Activated naive CD8-positive, alpha-beta T cell (primary cell): ENCODE measurements around the gene TPD52L1.

ENCODE experiments used
- H3K27ac Mint-ChIP-seq: one replicate; pipeline ENCODE4 v1.8.0; 2021; ENCODE audit warnings: mixed read lengths
- H3K27me3 Mint-ChIP-seq: one replicate; pipeline ENCODE4 v1.8.0; 2021; ENCODE audit warnings: mixed read lengths
- H3K36me3 Mint-ChIP-seq: one replicate; pipeline ENCODE4 v1.8.0; 2021; ENCODE audit warnings: mixed read lengths
- H3K4me1 Mint-ChIP-seq: one replicate; pipeline ENCODE4 v1.8.0; 2021; ENCODE audit warnings: low read depth, mixed read lengths
- H3K4me3 Mint-ChIP-seq: one replicate; pipeline ENCODE4 v1.8.0; 2021; ENCODE audit warnings: mild to moderate bottlenecking, mixed read lengths
- H3K9me3 Mint-ChIP-seq: one replicate; pipeline ENCODE4 v1.8.0; 2021; ENCODE audit warnings: low read depth, mixed read lengths

TPD52L1 gene

DNA sequence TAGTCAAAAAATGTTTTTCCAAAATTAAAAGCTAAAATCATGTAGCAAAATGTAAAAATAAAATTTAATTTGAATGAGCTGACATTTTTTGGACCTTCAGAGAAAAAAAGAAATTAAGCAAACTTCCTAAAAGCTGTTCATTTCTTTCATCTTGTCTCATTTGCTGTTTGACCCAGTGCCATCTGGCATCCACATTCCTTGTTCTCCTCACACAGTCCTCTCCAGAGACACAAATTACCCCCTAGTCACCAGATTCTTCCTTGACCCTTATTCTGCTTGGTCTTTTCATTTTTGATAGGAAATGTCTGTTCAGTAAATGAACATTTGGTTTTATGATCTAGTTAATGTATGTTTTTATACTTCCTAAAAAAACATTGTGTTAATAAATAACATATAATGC lies 93.0 kb downstream of the TPD52L1 start:
- H3K4me1 Mint-ChIP-seq: no peaks in the 10 kb centered on the region
- peaks cover 18% of the 10 kb centered on the region for H3K9me3 Mint-ChIP-seq
- no peak overlapping the region for H3K27ac Mint-ChIP-seq
- H3K27me3 Mint-ChIP-seq: peaks cover 15% of the 10 kb centered on the region
- H3K4me3 Mint-ChIP-seq: no peak overlapping the region
- H3K36me3 Mint-ChIP-seq: peaks cover 16% of the 10 kb centered on the region

DNA sequence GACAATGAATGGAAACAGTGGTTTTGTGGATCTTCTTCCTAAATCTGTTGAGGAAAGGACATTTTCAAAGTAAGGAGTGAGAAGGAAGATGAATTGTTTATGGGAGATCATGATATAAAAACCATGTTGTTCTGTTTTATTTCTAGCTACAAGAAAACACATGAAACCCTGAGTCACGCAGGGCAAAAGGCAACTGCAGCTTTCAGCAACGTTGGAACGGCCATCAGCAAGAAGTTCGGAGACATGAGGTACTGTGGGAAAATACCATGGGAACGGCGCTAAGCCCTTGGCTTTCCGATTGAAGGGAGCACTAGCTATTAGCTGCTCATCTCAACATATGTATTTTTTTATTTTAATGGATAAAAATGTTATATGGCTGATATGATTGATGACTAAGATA lies 94.6 kb downstream of the TPD52L1 start:
- Mint-ChIP-seq H3K27ac (no peak overlapping the region), H3K36me3 (peaks cover 5% of the 10 kb centered on the region), H3K4me3 (no peak overlapping the region), H3K27me3 (peaks cover 8% of the 10 kb centered on the region), H3K9me3 (peaks cover 2% of the 10 kb centered on the region), H3K4me1 (no peaks in the 10 kb centered on the region)

- peaks cover 7% of the 10 kb centered on the region for H3K27me3 Mint-ChIP-seq
- H3K4me1 Mint-ChIP-seq: no peaks in the 10 kb centered on the region
- H3K27ac Mint-ChIP-seq: no peak overlapping the region
- no peak overlapping the region for H3K4me3 Mint-ChIP-seq
- H3K36me3 Mint-ChIP-seq: peaks cover 3% of the 10 kb centered on the region
- no peaks in the 10 kb centered on the region for H3K9me3 Mint-ChIP-seq
These were observed 96.9 kb downstream of the TPD52L1 start for GRCh38 chr6:125250511-125250910.

DNA sequence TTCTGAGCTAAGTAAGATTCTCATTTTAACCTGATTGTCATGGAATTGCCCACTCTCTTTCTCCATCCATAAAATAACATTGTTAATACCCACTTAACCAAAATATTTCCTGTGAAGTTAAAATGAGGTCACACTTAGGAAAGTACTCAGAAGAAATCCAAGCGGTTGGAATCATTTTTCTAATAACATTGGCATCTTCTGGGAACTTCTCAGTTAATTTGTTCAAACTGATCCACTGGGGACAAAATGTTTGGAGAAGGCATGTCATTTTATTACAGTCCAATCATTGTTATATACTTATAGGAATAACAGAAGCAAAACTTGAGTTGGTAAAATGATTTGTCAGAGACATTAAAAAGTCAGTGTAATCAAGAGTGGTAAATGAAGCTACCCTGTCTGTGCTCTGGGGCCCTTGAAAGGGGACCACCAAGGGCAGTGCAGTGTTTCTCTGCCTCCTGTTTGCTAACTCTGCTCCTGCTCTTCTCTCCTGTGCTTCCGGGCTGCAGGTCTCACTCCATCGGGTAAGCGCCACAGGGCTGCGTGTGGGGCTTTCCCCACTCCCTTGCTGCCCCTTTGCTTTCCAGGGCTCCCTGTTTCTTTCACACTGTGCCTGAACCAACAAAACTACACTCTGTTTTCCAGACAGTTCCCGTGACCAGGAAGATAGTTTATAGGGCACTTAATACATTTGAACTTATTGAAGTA lies 98.1 kb downstream of the TPD52L1 start:
- no peak overlapping the region for H3K27ac Mint-ChIP-seq
- peaks cover 3% of the 10 kb centered on the region for H3K36me3 Mint-ChIP-seq
- no peak overlapping the region for H3K4me3 Mint-ChIP-seq
- H3K9me3 Mint-ChIP-seq: no peaks in the 10 kb centered on the region
- peaks cover 5% of the 10 kb centered on the region for H3K27me3 Mint-ChIP-seq
- no peaks in the 10 kb centered on the region for H3K4me1 Mint-ChIP-seq

DNA sequence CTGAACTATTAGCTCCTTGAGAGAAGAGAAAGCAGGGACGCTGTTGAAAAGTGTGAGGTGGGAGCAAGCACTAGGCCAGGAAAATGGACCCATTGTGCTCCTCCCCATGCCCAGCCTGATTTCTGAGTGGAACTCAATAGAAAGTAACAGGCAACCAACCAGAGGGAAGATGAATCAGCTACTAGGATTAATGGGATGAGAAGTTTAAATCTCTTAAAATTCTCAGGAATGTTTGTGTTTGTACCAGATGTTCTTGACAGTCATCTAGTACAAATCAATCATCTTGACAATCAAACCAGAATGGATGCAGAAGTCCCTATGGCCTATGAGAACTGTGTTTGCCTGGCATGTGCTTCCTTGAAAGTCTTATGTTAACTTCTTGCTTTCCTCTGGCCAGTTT lies 99.3 kb downstream of the TPD52L1 start:
- Mint-ChIP-seq H3K9me3 (no peaks in the 10 kb centered on the region), H3K27ac (no peak overlapping the region), H3K36me3 (peaks cover 3% of the 10 kb centered on the region), H3K4me1 (no peaks in the 10 kb centered on the region), H3K27me3 (peaks cover 3% of the 10 kb centered on the region), H3K4me3 (no peak overlapping the region)

GRCh38 chr6:125253881-125254280 lies 100.3 kb downstream of the TPD52L1 start:
- H3K27me3 Mint-ChIP-seq: no peaks in the 10 kb centered on the region
- H3K36me3 Mint-ChIP-seq: no peaks in the 10 kb centered on the region
- H3K4me1 Mint-ChIP-seq: no peaks in the 10 kb centered on the region
- H3K9me3 Mint-ChIP-seq: no peaks in the 10 kb centered on the region
- H3K27ac Mint-ChIP-seq: no peak overlapping the region
- no peak overlapping the region for H3K4me3 Mint-ChIP-seq

DNA sequence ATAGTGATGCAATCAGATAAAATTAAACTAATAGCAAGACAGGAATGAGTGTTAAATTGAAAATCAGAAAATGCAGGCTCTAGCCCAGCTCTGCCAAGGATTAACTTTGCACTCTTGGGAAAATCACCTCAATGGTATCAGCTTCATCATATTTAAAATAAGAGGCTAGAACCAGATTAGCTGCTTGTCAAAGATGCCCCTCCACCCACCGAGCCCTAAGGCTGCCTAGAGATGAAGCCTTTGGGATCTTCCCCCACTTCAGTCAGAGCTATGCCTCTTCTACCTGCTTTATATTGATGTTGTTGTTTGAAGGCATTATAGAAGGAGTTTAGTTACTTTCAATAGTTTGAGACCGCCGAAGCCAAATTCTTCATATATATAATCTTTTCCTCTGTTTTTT lies 100.7 kb downstream of the TPD52L1 start:
- Mint-ChIP-seq H3K4me3 (no peak overlapping the region), H3K27ac (no peak overlapping the region), H3K36me3 (no peaks in the 10 kb centered on the region), H3K27me3 (no peaks in the 10 kb centered on the region), H3K4me1 (no peaks in the 10 kb centered on the region), H3K9me3 (no peaks in the 10 kb centered on the region)

DNA sequence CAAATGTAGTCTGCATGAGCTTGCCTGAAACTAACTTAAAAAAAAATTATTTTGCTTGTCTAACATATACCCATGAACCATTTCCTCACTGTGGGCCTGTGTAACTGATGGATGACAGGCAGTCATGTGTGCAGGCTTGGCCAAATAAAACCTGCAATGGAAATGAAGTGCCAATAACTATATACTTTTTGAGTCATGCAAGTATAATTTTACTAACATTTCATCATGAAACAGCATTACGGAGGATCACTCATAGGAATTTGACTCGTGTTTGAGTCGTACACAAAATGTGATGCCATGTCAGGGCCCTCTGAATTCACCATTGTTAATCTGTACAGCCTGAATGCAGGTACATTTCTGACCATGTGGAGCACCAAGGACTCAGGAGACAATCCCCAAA lies 101.6 kb downstream of the TPD52L1 start:
- no peaks in the 10 kb centered on the region for H3K27me3 Mint-ChIP-seq
- H3K9me3 Mint-ChIP-seq: no peaks in the 10 kb centered on the region
- no peaks in the 10 kb centered on the region for H3K4me1 Mint-ChIP-seq
- H3K36me3 Mint-ChIP-seq: no peaks in the 10 kb centered on the region
- no peak overlapping the region for H3K27ac Mint-ChIP-seq
- no peak overlapping the region for H3K4me3 Mint-ChIP-seq

DNA sequence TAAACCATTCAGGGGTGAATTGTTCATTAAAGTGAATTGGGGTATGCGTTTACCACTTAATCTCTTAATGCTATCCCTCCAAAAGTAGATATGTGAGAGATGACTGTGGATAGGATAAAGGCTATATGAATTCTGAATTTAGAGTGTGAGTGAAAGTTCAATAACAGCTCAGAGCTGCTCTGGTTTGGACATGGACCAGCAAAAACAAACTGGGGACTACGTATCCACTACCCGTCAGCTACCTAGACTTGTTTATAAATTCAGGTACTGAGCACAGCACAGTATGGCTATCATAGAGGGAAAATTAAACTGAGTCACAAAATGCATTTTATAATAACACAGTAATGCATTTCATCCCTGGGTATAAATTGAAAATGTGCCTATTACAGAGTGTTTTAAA lies 103.8 kb downstream of the TPD52L1 start:
- Mint-ChIP-seq H3K9me3 (no peaks in the 10 kb centered on the region), H3K4me1 (no peaks in the 10 kb centered on the region), H3K4me3 (no peak overlapping the region), H3K27ac (no peak overlapping the region), H3K27me3 (no peaks in the 10 kb centered on the region), H3K36me3 (peaks cover 2% of the 10 kb centered on the region)

DNA sequence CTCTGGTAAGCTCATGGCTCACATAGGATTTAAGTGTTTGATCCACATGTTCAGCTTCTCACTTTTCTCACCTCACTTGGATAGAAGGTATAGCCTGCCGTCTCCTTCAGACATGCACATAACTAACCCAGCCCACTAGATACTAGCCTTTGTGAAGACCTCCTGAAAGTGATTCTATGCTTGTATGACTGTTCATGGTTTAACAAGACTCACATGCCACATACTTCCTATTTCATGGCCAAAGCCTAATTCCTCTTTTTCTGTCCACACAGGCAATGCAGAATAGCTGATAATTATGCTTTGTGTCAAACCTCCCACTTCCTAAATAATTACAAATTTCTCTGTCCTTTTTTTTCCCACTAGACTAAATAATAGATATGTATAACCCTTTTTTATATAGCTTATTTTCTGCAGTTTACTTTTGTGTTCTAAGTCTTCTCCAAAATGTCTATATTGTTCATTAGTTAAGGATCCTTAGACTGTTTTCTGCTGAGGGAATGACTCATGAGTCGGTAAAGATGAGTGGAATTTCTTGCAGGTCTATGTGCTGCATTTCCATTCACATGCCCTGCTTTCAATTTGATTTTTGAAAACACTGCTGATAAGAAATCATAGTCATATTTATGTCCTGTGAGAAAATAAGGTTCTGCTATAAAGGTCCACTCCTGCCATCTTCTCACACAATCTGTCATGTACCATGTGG lies 105.2 kb downstream of the TPD52L1 start:
- Mint-ChIP-seq H3K27me3 (no peaks in the 10 kb centered on the region), H3K4me1 (no peaks in the 10 kb centered on the region)

GRCh38 chr6:125259354-125259736 lies 105.8 kb downstream of the TPD52L1 start:
- H3K9me3 Mint-ChIP-seq: no peaks in the 10 kb centered on the region
- no peak overlapping the region for H3K27ac Mint-ChIP-seq
- H3K4me1 Mint-ChIP-seq: no peaks in the 10 kb centered on the region
- H3K36me3 Mint-ChIP-seq: peaks cover 2% of the 10 kb centered on the region
- H3K4me3 Mint-ChIP-seq: no peak overlapping the region
- H3K27me3 Mint-ChIP-seq: no peaks in the 10 kb centered on the region

More for the DNA sequence above, 105.2 kb downstream of the TPD52L1 start:
- H3K27ac Mint-ChIP-seq: no peak overlapping the region
- no peaks in the 10 kb centered on the region for H3K9me3 Mint-ChIP-seq
- H3K4me3 Mint-ChIP-seq: no peak overlapping the region
- peaks cover 2% of the 10 kb centered on the region for H3K36me3 Mint-ChIP-seq

- no peaks in the 10 kb centered on the region for H3K4me1 Mint-ChIP-seq
- H3K27me3 Mint-ChIP-seq: no peaks in the 10 kb centered on the region
- H3K9me3 Mint-ChIP-seq: no peaks in the 10 kb centered on the region
- no peak overlapping the region for H3K27ac Mint-ChIP-seq
- H3K4me3 Mint-ChIP-seq: no peak overlapping the region
- H3K36me3 Mint-ChIP-seq: peaks cover 2% of the 10 kb centered on the region
These were observed 108.7 kb downstream of the TPD52L1 start for GRCh38 chr6:125262016-125263013.

- Mint-ChIP-seq H3K9me3 (no peaks in the 10 kb centered on the region), H3K4me1 (no peaks in the 10 kb centered on the region), H3K27me3 (no peaks in the 10 kb centered on the region), H3K4me3 (no peak overlapping the region), H3K27ac (no peak overlapping the region), H3K36me3 (peaks cover 2% of the 10 kb centered on the region)
These were observed 110.9 kb downstream of the TPD52L1 start for GRCh38 chr6:125264476-125264875.

GRCh38 chr6:125267806-125268523 lies 114.4 kb downstream of the TPD52L1 start:
- no peak overlapping the region for H3K27ac Mint-ChIP-seq
- H3K27me3 Mint-ChIP-seq: no peaks in the 10 kb centered on the region
- no peaks in the 10 kb centered on the region for H3K4me1 Mint-ChIP-seq

More at GRCh38 chr6:125267806-125268523, 114.4 kb downstream of the TPD52L1 start:
- H3K4me3 Mint-ChIP-seq: no peak overlapping the region
- no peaks in the 10 kb centered on the region for H3K9me3 Mint-ChIP-seq
- H3K36me3 Mint-ChIP-seq: peaks cover 12% of the 10 kb centered on the region
